Panc1 (cell line): Measurements from ENCODE around the gene UTY. TPM values are rescaled to one million over a fixed set of nuclear protein-coding genes. Genes with fewer than 3 reads are reported as not detected.

Experiments used
- ATAC-seq: fragments of 200-7000 bp; cut with Tn5 transposase; 2 replicates; pipeline ENCODE4 v1.9.1; 2020; ENCODE audit warnings: mild to moderate bottlenecking, moderate library complexity
- BruUV-seq: library from RNA; stranded (reverse); fragments of 400-500 nt; replicated peaks from 2 replicates; lab custom pipeline; 2021; lab: Mats Ljungman, UMichigan
- CTCF ChIA-PET: fragments of 300-600 bp; sonication (Branson Sonifier 250); formaldehyde crosslinking; loops from one replicate; lab custom pipeline; 2022; ENCODE audit warnings: antibody characterized with exemption; lab: Charles Lee
- POLR2A ChIA-PET: fragments of 300-600 bp; sonication (Branson Sonifier 250); formaldehyde crosslinking; loops from one replicate; lab custom pipeline; 2022; ENCODE audit warnings: antibody characterized with exemption; lab: Charles Lee
- DNase-seq: peaks from one replicate; pipeline ENCODE4 v3.0.0-alpha.2; 2010; ENCODE audit warnings: low read depth, low spot score
- H3K27ac ChIP-seq: 2 replicates; pipeline ENCODE4 v1.5.1; 2011; ENCODE audit warnings: mild to moderate bottlenecking, low read length, inconsistent platforms
- H3K27me3 ChIP-seq: fragments of 200-500 bp; sonication (Bioruptor generic); 2 replicates; pipeline ENCODE4 v1.6.0; 2014; ENCODE audit warnings: low read length, inconsistent platforms; ENCODE audit not compliant: control insufficient read depth, insufficient read depth
- H3K36me3 ChIP-seq: fragments of 200-500 bp; sonication (Bioruptor generic); 2 replicates; pipeline ENCODE4 v1.5.1; 2014; ENCODE audit warnings: inconsistent platforms, mild to moderate bottlenecking, low read length, moderate library complexity; ENCODE audit not compliant: control insufficient read depth, insufficient read depth
- H3K4me1 ChIP-seq: 2 replicates; pipeline ENCODE4 v1.5.1; 2011; ENCODE audit warnings: inconsistent platforms, mild to moderate bottlenecking, low read length, moderate library complexity; ENCODE audit not compliant: control insufficient read depth, insufficient read depth
- H3K4me3 ChIP-seq, 2 experiments: 2 replicates each; pipeline ENCODE4 v1.5.1; 2011 to 2012; ENCODE audit warnings: low read depth in 2 of 2, low read length in 2 of 2, mild to moderate bottlenecking in 2 of 2, inconsistent platforms in 1 of 2, moderate library complexity in 1 of 2
- H3K9me3 ChIP-seq: fragments of 200-500 bp; sonication (Bioruptor generic); 2 replicates; pipeline ENCODE4 v1.5.1; 2014; ENCODE audit warnings: low read depth, mild to moderate bottlenecking, inconsistent platforms, low read length, moderate library complexity; ENCODE audit not compliant: control insufficient read depth, insufficient read depth
- POLR2AphosphoS5 ChIP-seq: IDR thresholded peaks from 2 replicates; pipeline ENCODE4 v1.6.1; 2012; ENCODE audit warnings: mild to moderate bottlenecking, low read depth, low read length, moderate library complexity
- REST ChIP-seq, 2 experiments: IDR thresholded peaks; 2 replicates each; pipeline ENCODE4 v1.6.1; 2011 to 2012; ENCODE audit warnings: low read depth in 2 of 2, control low read depth in 1 of 2, low read length in 1 of 2, mild to moderate bottlenecking in 1 of 2, moderate library complexity in 1 of 2; ENCODE audit not compliant: insufficient read depth in 1 of 2
- SIN3A ChIP-seq: IDR thresholded peaks from 2 replicates; pipeline ENCODE4 v1.6.1; 2012; ENCODE audit warnings: low read depth, mild to moderate bottlenecking, low read length, moderate library complexity, borderline replicate concordance; ENCODE audit not compliant: insufficient read depth
- TCF7L2 ChIP-seq: IDR thresholded peaks from 2 replicates; pipeline ENCODE4 v1.6.1; 2011; ENCODE audit warnings: mild to moderate bottlenecking, low read depth, low read length, inconsistent platforms
- in situ Hi-C: cut with HindIII; loops from 2 replicates; pipeline ENCODE4 v1.10.0; 2016; ENCODE audit warnings: low sequenced_read_pairs, low pct_unique_long_range_greater_than_20kb
- intact Hi-C: fragments of 100-400 bp; cut with micrococcal nuclease; formaldehyde crosslinking; loops from one replicate; pipeline ENCODE4 v1.10.0; 2022; ENCODE audit not compliant: unreplicated experiment
- total RNA-seq: library from RNA; stranded (reverse); gene quantifications from one replicate; pipeline ENCODE4 v1.2.1, GENCODE V29; 2021; ENCODE audit not compliant: unreplicated experiment
- TF ChIP-seq, protein P1 (sequence below): fragments of 450-650 bp; IDR thresholded peaks from 2 replicates; pipeline ENCODE4 v1.5.1; 2017; ENCODE audit warnings: mild to moderate bottlenecking

UTY gene
- total RNA-seq, 1 experiment from 2014 or later = 0.10 TPM

DNA sequence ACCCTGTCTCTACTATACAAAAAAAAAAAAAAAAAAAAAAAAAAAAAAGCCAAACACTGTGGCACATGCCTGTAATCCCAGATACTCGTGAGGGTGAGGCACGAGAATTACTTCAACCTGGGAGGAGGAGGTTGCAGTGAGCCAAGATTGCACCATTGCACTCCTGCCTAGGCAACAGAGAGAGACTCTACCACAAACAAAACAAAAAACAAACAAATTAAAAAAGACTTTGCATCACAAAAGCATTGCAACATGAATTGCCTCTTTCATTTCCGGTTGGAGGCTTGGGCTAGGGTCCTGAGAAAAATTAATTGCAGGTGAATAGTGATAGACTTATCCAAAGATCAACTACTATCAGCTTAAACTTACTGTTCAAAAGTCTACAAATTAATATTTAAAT is 180.4 kb downstream of the UTY start:
- H3K36me3 ChIP-seq = no peaks in the 10 kb centered on the region
- DNase-seq (no peak), ATAC-seq (no peak)
- no peaks in the 10 kb centered on the region for H3K27me3 ChIP-seq
- no peaks in the 10 kb centered on the region for H3K4me1 ChIP-seq
- BruUV-seq = no TSS peak
- CTCF ChIA-PET = no interaction called here
- H3K9me3 ChIP-seq = no peaks in the 10 kb centered on the region
- POLR2A ChIA-PET = no interaction called here
- in situ Hi-C loops (no loop called here), intact Hi-C loops (no loop called here)
- TF ChIP-seq TCF7L2 (no peak), REST (IDR thresholded peaks at IDR 0.05; ENCODE audit: insufficient read depth in 1 of 2, low read depth in 2 of 2, low read length in 1 of 2) (no peak), POLR2AphosphoS5 (no peak), SIN3A (no peak)
- TF ChIP-seq, protein P1, sequence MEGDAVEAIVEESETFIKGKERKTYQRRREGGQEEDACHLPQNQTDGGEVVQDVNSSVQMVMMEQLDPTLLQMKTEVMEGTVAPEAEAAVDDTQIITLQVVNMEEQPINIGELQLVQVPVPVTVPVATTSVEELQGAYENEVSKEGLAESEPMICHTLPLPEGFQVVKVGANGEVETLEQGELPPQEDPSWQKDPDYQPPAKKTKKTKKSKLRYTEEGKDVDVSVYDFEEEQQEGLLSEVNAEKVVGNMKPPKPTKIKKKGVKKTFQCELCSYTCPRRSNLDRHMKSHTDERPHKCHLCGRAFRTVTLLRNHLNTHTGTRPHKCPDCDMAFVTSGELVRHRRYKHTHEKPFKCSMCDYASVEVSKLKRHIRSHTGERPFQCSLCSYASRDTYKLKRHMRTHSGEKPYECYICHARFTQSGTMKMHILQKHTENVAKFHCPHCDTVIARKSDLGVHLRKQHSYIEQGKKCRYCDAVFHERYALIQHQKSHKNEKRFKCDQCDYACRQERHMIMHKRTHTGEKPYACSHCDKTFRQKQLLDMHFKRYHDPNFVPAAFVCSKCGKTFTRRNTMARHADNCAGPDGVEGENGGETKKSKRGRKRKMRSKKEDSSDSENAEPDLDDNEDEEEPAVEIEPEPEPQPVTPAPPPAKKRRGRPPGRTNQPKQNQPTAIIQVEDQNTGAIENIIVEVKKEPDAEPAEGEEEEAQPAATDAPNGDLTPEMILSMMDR = no peak
- no peak overlapping the region for H3K27ac ChIP-seq
- H3K4me3 ChIP-seq = no peak overlapping the region

- intact Hi-C loops = no loop called here
- ChIA-PET POLR2A (no interaction called here), CTCF (no interaction called here)
- ATAC-seq (no peak), DNase-seq (no peak)
- H3K36me3 ChIP-seq = no peaks in the 10 kb centered on the region
- H3K4me1 ChIP-seq = no peaks in the 10 kb centered on the region
- H3K9me3 ChIP-seq = no peaks in the 10 kb centered on the region
- in situ Hi-C loops = no loop called here
- BruUV-seq = no TSS peak
- no peaks in the 10 kb centered on the region for H3K27me3 ChIP-seq
- TF ChIP-seq REST (IDR thresholded peaks at IDR 0.05; ENCODE audit: insufficient read depth in 1 of 2, low read depth in 2 of 2, low read length in 1 of 2) (no peak), TCF7L2 (no peak), POLR2AphosphoS5 (no peak), SIN3A (no peak)
- TF ChIP-seq, protein P1 = no peak
- H3K4me3 ChIP-seq = no peak overlapping the region
- no peak overlapping the region for H3K27ac ChIP-seq
Observed at GRCh38 chrY:13296176-13296890, 183.5 kb downstream of the UTY start.
